ELR (cell line): Measurements from ENCODE around the gene EFR3B.
"Not testable (repeated sequence)": the region's sequence is repeated elsewhere in the genome, so short reads cannot be mapped to it uniquely, and the experiment has no call there.

Experiments used
- DNase-seq: peaks from one replicate; pipeline ENCODE4 v3.0.0-alpha.2; 2015; ENCODE audit warnings: low read depth

EFR3B gene

GRCh38 chr2:25150993-25151392, 109.1 kb downstream of the EFR3B start:
- DNase-seq = not testable (repeated sequence)

GRCh38 chr2:25151718-25152117, 109.8 kb downstream of the EFR3B start:
- DNase-seq = no peak

GRCh38 chr2:25155401-25155800, 113.5 kb downstream of the EFR3B start:
- no peak for DNase-seq

- no peak for DNase-seq
These were observed 116.4 kb downstream of the EFR3B start for GRCh38 chr2:25158096-25158852.

GRCh38 chr2:25159949-25160348, 118.1 kb downstream of the EFR3B start:
- peak; percentile 46 for DNase-seq

GRCh38 chr2:25160376-25160775, 118.5 kb downstream of the EFR3B start:
- DNase-seq = no peak

GRCh38 chr2:25161055-25161781, 119.3 kb downstream of the EFR3B start:
- no peak for DNase-seq

- not testable (repeated sequence) for DNase-seq
These were observed 120.2 kb downstream of the EFR3B start for GRCh38 chr2:25162061-25162460.

GRCh38 chr2:25164561-25164960, 122.7 kb downstream of the EFR3B start:
- DNase-seq = no peak

GRCh38 chr2:25165992-25166875, 124.4 kb downstream of the EFR3B start:
- peak; percentile 13 for DNase-seq

- DNase-seq = peak; percentile 6
These were observed 126.6 kb downstream of the EFR3B start, which contains the start of gene POMC for GRCh38 chr2:25168256-25169072. Gene POMC (minus strand): TSS chr2:25168580. CDS start chr2:25164772, 3,808 bp downstream.

GRCh38 chr2:25169073-25169470, 127.2 kb downstream of the EFR3B start:
- no peak for DNase-seq

- no peak for DNase-seq
These were observed 129.0 kb downstream of the EFR3B start for GRCh38 chr2:25170888-25171287.

GRCh38 chr2:25173719-25174118, 131.8 kb downstream of the EFR3B start:
- no peak for DNase-seq

- no peak for DNase-seq
These were observed 132.5 kb downstream of the EFR3B start for GRCh38 chr2:25174192-25174861.

GRCh38 chr2:25176138-25176537, 134.3 kb downstream of the EFR3B start:
- DNase-seq = no peak

- DNase-seq = no peak
These were observed 134.8 kb downstream of the EFR3B start for GRCh38 chr2:25176541-25177181.

GRCh38 chr2:25177211-25177611, 135.3 kb downstream of the EFR3B start:
- DNase-seq = no peak

- DNase-seq = no peak
These were observed 137.1 kb downstream of the EFR3B start for GRCh38 chr2:25178976-25179375.

GRCh38 chr2:25184254-25184653, 142.4 kb downstream of the EFR3B start:
- no peak for DNase-seq
